ENCODE measurements around the gene KAT5.
A peak's percentile ranks its signal among the peaks of the same experiment; 100 is the strongest.
"Not testable (repeated sequence)": the region's sequence is repeated elsewhere in the genome, so short reads cannot be mapped to it uniquely, and the experiment has no call there.

Gene KAT5

DNA sequence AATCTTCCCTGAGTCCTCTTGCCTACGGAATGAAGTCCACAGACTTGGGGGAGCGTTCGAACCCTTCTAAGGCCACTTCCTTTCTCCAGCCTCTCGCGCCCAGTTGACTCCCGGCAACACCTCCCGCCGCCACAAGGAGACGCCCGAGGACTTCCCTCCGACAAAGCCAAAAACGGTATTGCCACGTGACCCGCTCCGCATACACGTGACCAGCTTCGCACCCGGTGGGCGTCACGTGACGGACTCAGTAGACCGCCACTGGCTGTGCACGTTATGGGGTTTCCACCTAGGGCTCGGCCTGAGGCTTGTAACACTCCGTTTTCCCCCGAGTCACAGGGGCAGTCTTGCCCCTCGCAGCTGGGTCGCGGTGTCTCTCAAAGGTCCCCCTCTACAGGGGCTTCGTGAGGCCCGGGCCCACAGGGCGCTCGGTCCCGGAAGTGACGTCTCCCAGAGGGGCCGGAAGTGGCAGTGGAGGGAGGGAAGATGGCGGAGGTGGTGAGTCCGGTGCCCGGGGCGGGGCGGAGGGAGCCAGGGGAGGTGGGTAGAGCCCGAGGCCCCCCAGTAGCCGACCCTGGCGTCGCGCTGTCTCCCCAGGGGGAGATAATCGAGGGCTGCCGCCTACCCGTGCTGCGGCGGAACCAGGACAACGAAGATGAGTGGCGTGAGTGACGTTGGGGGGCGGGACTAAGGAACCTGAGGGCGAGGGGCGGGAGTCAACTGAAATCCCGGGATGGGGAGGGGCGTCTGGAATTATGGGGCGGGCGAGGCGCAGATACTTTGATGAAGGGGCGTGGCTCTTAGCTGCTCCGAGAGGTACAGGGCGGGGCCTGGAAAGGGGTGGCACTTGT, at the start of gene KAT5:
Gene KAT5 (plus strand): TSS at position 468 of the 848 bp plus-strand sequence. CDS start 16 bp downstream, at position 484.
- peak; percentile 92 for DNase-seq (ENCODE audit: low spot score)

- DNase-seq (ENCODE audit: low spot score), result peak; percentile 99
Measured at GRCh38 chr11:65662799-65663638, 49.0 kb upstream of the KAT5 start, which contains the start of gene RELA. RELA (minus strand) TSS chr11:65662916; CDS start chr11:65662832, 84 bp downstream.

GRCh38 chr11:65663639-65664200, 48.3 kb upstream of the KAT5 start:
- DNase-seq (ENCODE audit: low spot score), result peak; percentile 64

- peak; percentile 1 for DNase-seq (ENCODE audit: low spot score)
Measured at GRCh38 chr11:65672180-65672860, 39.7 kb upstream of the KAT5 start.

GRCh38 chr11:65672982-65673381, 39.1 kb upstream of the KAT5 start:
- DNase-seq (ENCODE audit: low spot score), result no peak

- no peak for DNase-seq (ENCODE audit: low spot score)
Measured at GRCh38 chr11:65680192-65680743, 31.8 kb upstream of the KAT5 start.

GRCh38 chr11:65683480-65683879, 28.6 kb upstream of the KAT5 start:
- not testable (repeated sequence) for DNase-seq (ENCODE audit: low spot score)

GRCh38 chr11:65685981-65686380, 26.1 kb upstream of the KAT5 start:
- DNase-seq (ENCODE audit: low spot score), result no peak

DNA sequence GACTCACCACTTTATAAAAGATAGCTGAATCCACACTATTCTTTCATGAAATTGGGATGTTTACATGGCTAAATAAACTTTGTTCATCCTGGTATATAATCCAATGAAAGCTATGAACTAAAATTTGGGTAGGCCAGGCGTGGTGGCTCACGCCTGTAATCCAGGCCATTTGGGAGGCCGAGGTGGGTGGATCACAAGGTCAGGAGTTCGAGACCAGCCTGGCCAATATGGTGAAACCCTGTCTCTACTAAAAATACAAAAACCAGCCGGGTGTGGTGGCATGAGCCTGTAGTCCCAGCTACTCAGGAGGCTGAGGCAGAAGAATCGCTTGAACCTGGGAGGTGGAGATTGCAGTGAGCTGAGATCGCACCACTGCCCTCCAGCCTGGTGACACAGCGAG, 20.2 kb upstream of the KAT5 start:
- DNase-seq (ENCODE audit: low spot score), result not testable (repeated sequence)

GRCh38 chr11:65692367-65692766, 19.7 kb upstream of the KAT5 start:
- DNase-seq (ENCODE audit: low spot score), result no peak

DNA sequence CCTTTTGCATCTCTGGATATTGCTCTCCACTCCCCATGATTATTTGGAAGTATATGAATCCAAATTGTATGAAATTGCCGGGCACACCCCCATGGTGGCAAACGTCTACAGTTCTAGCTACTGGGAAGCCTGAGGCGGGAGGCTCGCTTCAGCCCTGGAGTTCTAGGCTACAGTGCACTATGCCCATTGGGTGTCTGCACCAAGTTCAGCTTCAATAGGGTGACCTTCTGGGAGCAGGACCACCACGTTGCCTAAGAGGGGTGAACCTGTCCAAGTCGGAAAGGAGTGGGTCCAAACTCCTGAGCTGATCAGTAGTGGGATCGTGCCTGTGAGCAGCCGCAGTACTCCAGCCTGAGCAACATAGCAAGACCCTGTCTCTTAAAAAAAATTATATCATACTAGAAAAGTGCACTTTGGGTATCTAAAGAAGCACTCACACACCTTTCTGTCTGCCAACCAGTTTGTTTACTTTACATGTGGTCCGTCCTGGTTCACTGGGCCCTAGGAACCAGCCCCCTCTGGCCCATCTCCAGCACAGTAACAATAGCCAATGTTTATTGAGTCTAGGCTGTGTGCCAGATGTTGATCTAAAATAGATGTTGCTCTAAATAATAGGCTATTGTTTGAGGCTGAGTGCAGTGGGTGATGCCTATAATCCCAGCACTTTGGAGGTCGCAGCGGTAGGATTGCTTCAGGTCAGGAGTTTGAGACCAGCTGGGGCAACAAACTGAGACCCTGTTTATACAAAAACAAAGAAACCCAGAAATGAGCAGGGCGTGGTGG, 16.4 kb upstream of the KAT5 start:
- DNase-seq (ENCODE audit: low spot score), result no peak

DNA sequence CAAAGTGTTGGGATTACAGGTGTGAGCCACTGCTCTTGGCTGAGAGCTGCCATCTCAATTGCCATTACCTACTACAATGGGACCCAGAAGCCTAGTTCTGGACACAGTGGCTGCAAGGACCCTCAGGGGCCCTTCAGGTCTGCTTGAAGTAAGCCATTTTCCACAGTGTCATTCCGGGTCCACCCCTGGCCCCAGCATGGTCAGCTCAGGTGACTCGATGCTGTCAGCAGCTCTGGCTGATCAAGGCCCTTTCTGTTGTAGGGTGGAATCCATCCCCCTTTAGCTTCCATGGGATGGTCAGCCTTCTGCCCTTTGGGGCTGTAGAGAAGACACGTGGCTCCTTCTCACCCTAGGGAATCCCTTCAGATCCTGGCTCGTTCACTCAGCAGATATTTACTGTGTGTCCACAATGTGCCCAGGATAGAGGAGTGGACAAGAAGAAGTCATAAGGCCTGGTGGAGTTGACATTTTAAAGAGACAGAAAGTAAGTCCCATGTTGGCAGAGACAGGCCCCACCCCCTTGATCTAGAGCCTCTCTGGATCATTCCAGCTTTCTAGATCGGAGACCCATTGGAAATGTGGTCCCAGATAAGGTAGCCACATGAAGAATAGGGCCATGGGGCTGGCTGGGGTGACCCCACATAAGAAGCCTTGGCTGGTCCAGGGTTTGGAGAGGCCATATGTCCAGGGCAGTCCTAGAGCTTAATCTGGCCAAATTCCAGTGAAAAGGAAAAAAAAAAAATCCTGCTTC, 15.1 kb upstream of the KAT5 start:
- DNase-seq (ENCODE audit: low spot score), result no peak

- no peak for DNase-seq (ENCODE audit: low spot score)
Measured at GRCh38 chr11:65698205-65698604, 13.8 kb upstream of the KAT5 start.

DNA sequence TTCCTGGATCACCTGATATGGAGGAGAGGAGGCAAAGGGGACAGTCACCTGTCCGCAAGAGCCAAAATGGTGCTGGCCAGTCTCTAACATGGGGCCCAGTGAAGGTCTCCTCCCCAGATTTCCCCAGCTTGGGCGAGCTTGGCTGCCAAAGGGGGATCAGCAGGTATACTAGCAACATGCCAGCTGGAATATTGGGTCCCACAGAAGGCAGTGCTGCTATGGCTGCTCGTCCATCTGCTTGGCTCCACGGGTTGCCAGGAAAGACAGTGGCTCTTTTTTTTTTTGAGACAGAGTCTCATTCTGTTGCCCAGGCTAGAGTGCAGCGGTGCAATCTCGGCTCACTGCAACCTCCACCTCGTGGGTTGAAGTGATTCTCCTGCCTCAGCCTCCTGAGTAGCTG, 12.7 kb upstream of the KAT5 start:
- DNase-seq (ENCODE audit: low spot score), result no peak

GRCh38 chr11:65700399-65700798, 11.7 kb upstream of the KAT5 start:
- no peak for DNase-seq (ENCODE audit: low spot score)

DNA sequence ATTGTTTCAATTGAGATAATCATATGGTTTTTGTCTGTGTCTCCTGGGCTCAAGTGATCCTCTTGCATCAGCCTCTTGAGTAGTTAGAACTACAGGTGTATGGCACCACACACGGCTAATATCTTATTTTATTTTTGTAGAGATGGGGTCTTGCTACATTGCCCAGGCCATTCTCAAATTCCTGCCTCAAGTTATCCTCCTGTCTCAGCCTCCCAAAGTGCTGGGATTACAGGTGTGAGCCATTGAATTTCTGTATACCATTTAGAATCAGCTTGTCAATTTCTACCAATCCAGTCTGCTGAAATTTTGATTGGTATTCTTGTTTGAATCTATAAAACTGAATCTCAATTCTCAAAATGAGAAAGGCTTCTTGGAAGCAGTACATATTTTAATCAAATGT, 10.4 kb upstream of the KAT5 start:
- no peak for DNase-seq (ENCODE audit: low spot score)

DNA sequence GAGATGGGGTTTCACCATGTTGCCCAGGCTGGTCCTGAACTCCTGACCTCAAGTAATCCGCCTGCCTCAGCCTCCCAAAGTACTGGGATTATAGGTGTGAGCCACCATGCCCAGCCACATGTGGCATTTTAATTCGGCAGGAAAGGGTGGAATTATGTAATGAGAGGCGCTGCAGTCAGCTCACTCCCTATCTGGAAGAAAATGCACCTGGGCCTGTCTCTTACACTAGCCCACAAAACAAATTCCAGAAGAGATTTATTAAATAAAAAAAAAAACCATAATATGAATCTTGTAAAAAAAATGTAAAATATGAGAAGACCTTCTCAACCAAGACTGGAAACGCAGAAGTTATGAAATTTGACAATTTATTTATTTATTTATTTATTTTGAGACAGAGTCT, 8.2 kb upstream of the KAT5 start:
- no peak for DNase-seq (ENCODE audit: low spot score)

DNA sequence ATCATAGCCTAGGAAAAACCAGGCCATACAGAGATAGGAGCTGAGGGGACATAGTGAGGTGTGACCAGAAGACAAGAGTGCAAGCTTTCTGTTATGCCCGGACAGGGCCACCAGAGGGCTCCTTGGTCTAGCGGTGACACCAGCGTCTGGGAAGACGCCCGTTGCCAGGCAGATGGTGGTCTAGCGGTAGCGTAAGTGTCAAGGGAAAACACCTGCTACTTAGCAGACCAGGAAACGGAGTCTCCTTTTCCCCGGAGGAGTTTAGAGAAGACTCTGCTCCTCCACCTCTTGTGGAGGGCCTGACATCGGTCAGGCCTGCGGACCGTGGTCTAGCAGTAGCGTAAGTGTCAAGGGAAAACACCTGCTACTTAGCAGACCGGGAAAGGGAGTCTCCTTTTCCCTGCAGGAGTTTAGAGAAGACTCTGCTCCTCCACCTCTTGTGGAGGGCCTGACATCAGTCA, 5.7 kb upstream of the KAT5 start:
- DNase-seq (ENCODE audit: low spot score), result peak; percentile 52

- DNase-seq (ENCODE audit: low spot score), result not testable (repeated sequence)
Measured at GRCh38 chr11:65707002-65707401, 5.0 kb upstream of the KAT5 start.

DNA sequence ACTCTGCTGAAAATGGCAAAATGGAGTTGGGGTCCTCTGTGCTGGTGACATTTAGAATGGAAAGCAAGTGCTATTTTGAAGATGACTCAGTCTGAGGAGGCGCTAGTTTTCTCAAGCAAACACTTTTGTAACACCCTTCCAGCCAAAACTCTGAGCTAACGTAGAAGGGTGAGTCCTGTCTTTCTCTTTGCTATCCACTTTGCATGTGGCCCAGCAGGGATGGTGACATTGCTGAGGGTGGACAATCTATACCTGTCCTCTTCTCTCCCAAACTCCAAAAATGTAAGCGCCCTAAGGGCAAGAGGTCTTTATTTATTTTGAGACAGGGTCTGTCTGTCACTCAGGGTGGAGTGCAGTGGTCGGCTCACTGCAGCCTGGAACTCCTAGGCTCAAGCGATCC, 3.6 kb upstream of the KAT5 start:
- DNase-seq (ENCODE audit: low spot score), result no peak

Measured in D341Med (cell line).